Lower leg skin (tissue), 3 donors: ENCODE data around the gene DHCR7.

Source experiments
- POLR2A ChIP-seq, 2 donors: fragments of 450-650 bp; IDR thresholded peaks; one replicate each; pipeline ENCODE4 v1.6.1; 2016 to 2017; ENCODE audit warnings: antibody characterized with exemption in 2 of 2, mild to moderate bottlenecking in 1 of 2, moderate library complexity in 1 of 2
- TF ChIP-seq, protein P1 (sequence below), 3 donors: fragments of 450-650 bp; IDR thresholded peaks; one replicate each; pipeline ENCODE4 v1.5.1; 2016; ENCODE audit warnings: antibody characterized with exemption in 3 of 3, mild to moderate bottlenecking in 3 of 3, moderate library complexity in 2 of 3

DNA sequence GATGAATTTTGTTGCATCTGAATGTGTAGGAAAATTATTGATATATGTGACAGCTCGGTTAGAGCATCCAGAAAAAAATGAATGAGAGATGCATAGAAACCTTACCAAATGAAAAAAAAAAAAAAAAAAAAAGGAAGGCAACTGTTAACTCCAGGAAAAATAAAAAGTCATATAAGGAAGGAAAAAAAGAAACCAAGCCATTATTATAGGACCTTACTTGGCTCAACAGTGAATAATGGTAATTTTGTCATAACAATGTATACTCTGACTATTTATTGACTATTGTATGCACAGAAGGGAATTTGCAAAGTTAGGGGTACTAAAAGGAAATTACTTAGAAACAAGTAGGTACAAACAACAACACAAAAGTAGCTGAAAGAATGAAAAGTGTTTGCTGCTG, 2.0 kb downstream of the DHCR7 start:
- TF ChIP-seq, protein P1, sequence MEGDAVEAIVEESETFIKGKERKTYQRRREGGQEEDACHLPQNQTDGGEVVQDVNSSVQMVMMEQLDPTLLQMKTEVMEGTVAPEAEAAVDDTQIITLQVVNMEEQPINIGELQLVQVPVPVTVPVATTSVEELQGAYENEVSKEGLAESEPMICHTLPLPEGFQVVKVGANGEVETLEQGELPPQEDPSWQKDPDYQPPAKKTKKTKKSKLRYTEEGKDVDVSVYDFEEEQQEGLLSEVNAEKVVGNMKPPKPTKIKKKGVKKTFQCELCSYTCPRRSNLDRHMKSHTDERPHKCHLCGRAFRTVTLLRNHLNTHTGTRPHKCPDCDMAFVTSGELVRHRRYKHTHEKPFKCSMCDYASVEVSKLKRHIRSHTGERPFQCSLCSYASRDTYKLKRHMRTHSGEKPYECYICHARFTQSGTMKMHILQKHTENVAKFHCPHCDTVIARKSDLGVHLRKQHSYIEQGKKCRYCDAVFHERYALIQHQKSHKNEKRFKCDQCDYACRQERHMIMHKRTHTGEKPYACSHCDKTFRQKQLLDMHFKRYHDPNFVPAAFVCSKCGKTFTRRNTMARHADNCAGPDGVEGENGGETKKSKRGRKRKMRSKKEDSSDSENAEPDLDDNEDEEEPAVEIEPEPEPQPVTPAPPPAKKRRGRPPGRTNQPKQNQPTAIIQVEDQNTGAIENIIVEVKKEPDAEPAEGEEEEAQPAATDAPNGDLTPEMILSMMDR (IDR thresholded peaks at IDR 0.05), result no peak
- TF ChIP-seq POLR2A (IDR thresholded peaks at IDR 0.05), result no peak
